Duodenal mucosa (tissue), 2 donors: ENCODE measurements around the gene TCF7L1.

ENCODE experiments used
- H3K27ac ChIP-seq: one replicate; pipeline ENCODE4 v1.7.0; 2013; ENCODE audit warnings: low read depth, low read length
- H3K27me3 ChIP-seq, 2 donors: one replicate each; pipeline ENCODE4 v1.7.0; 2013; ENCODE audit warnings: low read length in 2 of 2, control low read depth in 1 of 2; ENCODE audit not compliant: insufficient read depth in 2 of 2, control insufficient read depth in 1 of 2
- H3K36me3 ChIP-seq, 2 donors: one replicate each; pipeline ENCODE4 v1.7.0; 2013; ENCODE audit warnings: low read length in 2 of 2, control low read depth in 1 of 2; ENCODE audit not compliant: insufficient read depth in 2 of 2, control insufficient read depth in 1 of 2
- H3K4me1 ChIP-seq, 2 donors: one replicate each; pipeline ENCODE4 v1.7.0; 2013; ENCODE audit warnings: low read length in 2 of 2, control low read depth in 1 of 2; ENCODE audit not compliant: insufficient read depth in 2 of 2, control insufficient read depth in 1 of 2
- H3K4me3 ChIP-seq, 2 donors: one replicate each; pipeline ENCODE4 v1.7.0; 2013; ENCODE audit warnings: low read length in 2 of 2, low read depth in 1 of 2
- H3K9ac ChIP-seq, 2 donors: one replicate each; pipeline ENCODE4 v1.7.0; 2013; ENCODE audit warnings: low read length in 2 of 2, low read depth in 1 of 2
- H3K9me3 ChIP-seq, 2 donors: one replicate each; pipeline ENCODE4 v1.7.0; 2013; ENCODE audit warnings: low read length in 2 of 2, control low read depth in 1 of 2; ENCODE audit not compliant: control insufficient read depth in 1 of 2

TCF7L1 gene

DNA sequence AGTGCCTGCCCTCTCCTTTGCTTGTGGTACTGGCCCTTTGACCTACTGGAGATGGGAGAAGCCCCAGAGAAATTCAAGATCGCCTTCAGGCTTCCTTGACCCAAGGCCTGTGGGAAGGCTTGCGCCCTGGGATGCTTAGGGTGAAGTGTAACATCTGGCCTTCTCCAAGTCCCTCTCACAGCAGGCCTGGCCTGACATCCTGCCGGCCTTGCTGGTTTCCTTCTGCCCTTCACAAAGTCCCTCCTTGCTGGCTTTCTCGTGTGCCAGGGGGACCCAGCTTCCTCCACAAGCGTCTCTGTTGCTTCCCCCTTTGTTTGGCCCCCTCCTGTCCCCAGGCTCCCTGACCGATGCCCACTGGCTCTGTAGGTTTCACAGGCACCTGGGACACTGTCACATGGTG, 26.4 kb downstream of the TCF7L1 start:
- no peak overlapping the region for H3K9ac ChIP-seq
- H3K4me1 ChIP-seq, result peaks cover 0 to 4% of the 10 kb centered on the region in 2 donors
- H3K9me3 ChIP-seq, result no peaks in the 10 kb centered on the region
- no peak overlapping the region for H3K4me3 ChIP-seq
- no peaks in the 10 kb centered on the region for H3K36me3 ChIP-seq
- H3K27ac ChIP-seq, result no peak overlapping the region
- no peaks in the 10 kb centered on the region for H3K27me3 ChIP-seq

DNA sequence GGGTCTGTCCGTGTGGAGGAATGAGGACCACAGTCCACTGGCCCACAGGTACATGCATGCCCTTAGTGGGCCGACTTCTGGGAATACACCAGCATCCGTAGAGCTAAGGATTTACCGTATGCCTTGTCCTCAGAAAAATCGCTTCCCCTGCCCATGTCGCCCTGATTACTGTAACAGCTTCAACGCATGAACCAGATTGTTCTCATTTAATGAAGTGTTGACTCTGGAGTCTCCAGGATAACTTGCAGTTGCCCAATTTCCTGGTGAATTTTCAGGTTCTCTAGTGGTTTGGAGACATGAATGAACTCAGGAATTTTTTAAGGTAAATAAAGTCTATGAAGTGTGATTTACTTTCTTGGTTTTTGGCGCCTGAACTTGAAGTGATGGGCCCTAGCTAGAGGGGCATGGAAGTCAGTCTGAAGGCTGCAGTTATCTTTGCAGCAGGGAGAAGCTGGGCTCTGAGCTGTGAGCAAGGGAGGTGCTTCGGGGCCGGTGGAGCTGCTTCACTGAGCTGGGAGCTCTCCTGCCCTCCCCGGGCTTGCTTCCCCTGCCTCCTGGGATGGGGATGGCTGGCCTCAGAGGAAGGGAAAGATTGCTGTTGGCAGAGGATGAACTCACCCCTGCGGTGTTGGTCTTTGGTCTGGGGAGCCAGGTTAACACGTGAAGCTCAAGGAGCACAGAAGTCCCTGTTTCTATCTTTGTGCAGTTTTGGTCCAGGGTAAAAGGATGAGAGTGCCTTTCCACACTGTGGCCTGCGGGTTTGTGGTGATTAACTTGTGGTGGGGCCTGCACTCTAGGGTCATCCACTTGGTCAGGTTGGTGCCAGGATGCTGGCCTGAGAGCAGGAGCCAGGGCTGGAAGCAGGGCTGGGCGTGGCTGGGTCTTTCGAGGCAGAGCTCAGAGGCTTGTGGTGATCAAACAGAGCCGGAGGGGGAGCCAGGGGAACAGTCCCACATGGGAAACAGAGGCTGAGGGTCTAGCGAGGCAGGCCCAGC, 28.1 kb downstream of the TCF7L1 start:
- Histone ChIP-seq H3K4me3 (no peak overlapping the region), H3K9me3 (no peaks in the 10 kb centered on the region), H3K36me3 (no peaks in the 10 kb centered on the region), H3K27ac (no peak overlapping the region), H3K9ac (no peak overlapping the region), H3K4me1 (peaks cover 0 to 1% of the 10 kb centered on the region in 2 donors), H3K27me3 (no peaks in the 10 kb centered on the region)

GRCh38 chr2:85162746-85163301, 29.6 kb downstream of the TCF7L1 start:
- Histone ChIP-seq H3K36me3 (no peaks in the 10 kb centered on the region), H3K4me3 (no peak overlapping the region), H3K4me1 (no peaks in the 10 kb centered on the region), H3K27ac (no peak overlapping the region), H3K9ac (no peak overlapping the region), H3K27me3 (no peaks in the 10 kb centered on the region), H3K9me3 (no peaks in the 10 kb centered on the region)

DNA sequence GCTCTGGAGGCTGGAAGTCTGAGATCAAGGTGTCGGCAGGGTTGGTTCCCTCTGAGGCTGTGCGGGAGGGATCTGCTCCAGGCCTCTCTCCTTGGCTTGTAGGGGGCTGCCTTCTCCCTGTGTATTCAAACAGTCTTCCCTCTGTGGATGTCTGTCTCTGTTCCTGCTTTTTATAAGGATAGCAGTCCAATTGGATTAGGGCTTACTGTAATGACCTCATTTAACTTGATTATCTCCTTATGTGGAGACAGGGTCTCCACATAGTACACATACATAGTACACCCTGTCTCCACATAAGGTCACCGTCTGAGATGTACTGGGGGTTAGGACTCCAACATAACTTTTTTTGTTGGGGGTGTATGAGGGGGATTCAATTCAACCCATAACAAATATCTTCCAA, 30.5 kb downstream of the TCF7L1 start:
- no peaks in the 10 kb centered on the region for H3K36me3 ChIP-seq
- no peaks in the 10 kb centered on the region for H3K27me3 ChIP-seq
- no peaks in the 10 kb centered on the region for H3K4me1 ChIP-seq
- no peak overlapping the region for H3K27ac ChIP-seq
- H3K9ac ChIP-seq, result no peak overlapping the region
- H3K4me3 ChIP-seq, result no peak overlapping the region
- H3K9me3 ChIP-seq, result no peaks in the 10 kb centered on the region

- Histone ChIP-seq H3K4me3 (no peak overlapping the region), H3K36me3 (no peaks in the 10 kb centered on the region), H3K9ac (no peak overlapping the region), H3K4me1 (no peaks in the 10 kb centered on the region), H3K27ac (no peak overlapping the region), H3K9me3 (no peaks in the 10 kb centered on the region), H3K27me3 (no peaks in the 10 kb centered on the region)
Observed at GRCh38 chr2:85164145-85164569, 31.0 kb downstream of the TCF7L1 start.

DNA sequence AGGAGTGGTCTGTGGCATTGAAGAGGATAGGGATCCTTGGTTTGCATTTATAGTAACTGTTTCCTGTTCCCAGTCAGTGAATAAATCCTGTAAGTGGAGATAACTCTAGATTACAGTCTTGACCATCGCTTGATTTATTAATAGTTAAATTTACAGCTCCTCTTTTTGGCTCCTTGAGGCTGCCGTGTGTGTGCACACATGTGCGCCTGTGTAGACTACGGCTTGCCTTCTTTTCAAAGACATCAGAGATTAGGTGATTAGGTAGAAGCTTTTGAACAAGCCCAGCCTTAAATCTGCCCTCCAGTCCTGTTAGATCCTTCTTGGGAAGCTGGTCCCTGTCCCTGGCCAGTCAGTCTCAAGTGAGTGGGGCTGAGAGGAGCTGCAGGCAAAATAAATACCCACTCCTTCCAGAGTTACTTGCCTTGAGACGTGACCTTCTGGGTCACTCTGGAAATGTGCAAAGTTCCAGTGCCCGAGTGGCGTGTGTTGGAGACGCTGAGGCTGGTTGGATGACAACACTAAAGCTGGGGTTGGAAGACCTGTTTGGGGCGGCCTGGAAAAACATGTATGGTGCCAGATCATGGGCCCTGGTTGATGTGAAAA, 32.0 kb downstream of the TCF7L1 start:
- H3K36me3 ChIP-seq, result no peaks in the 10 kb centered on the region
- H3K9me3 ChIP-seq, result no peaks in the 10 kb centered on the region
- H3K27ac ChIP-seq, result no peak overlapping the region
- no peaks in the 10 kb centered on the region for H3K27me3 ChIP-seq
- H3K4me3 ChIP-seq, result no peak overlapping the region
- H3K4me1 ChIP-seq, result no peaks in the 10 kb centered on the region
- no peak overlapping the region for H3K9ac ChIP-seq

- no peak overlapping the region for H3K4me3 ChIP-seq
- H3K9me3 ChIP-seq, result no peaks in the 10 kb centered on the region
- no peaks in the 10 kb centered on the region for H3K36me3 ChIP-seq
- H3K27me3 ChIP-seq, result no peaks in the 10 kb centered on the region
- no peaks in the 10 kb centered on the region for H3K4me1 ChIP-seq
- no peak overlapping the region for H3K27ac ChIP-seq
- H3K9ac ChIP-seq, result no peak overlapping the region
Observed at GRCh38 chr2:85166021-85166420, 32.8 kb downstream of the TCF7L1 start.

DNA sequence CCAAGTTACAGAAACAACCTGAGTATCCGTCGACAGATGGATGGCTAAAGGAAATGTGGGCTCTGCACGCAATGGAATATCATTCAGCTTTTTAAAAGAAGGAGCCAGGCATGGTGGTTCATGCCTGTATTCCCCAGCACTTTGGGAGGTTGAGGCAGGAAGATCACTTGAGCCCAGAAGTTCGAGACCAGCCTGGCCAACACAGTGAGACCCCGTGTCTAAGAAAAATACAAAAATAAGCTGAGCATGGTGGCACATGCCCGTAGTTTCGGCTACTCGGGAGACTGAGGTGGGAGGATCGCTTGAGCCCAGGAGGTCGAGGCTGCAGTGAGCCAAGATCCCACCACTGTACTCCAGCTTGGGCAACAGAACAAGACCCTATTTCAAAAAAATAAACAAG, 34.3 kb downstream of the TCF7L1 start:
- no peaks in the 10 kb centered on the region for H3K27me3 ChIP-seq
- H3K27ac ChIP-seq, result no peak overlapping the region
- no peaks in the 10 kb centered on the region for H3K9me3 ChIP-seq
- no peak overlapping the region for H3K4me3 ChIP-seq
- no peak overlapping the region for H3K9ac ChIP-seq
- no peaks in the 10 kb centered on the region for H3K36me3 ChIP-seq
- H3K4me1 ChIP-seq, result no peaks in the 10 kb centered on the region

GRCh38 chr2:85168942-85169341, 35.8 kb downstream of the TCF7L1 start:
- Histone ChIP-seq H3K4me3 (no peak overlapping the region), H3K27me3 (no peaks in the 10 kb centered on the region), H3K9ac (no peak overlapping the region), H3K27ac (no peak overlapping the region), H3K9me3 (no peaks in the 10 kb centered on the region), H3K36me3 (no peaks in the 10 kb centered on the region), H3K4me1 (no peaks in the 10 kb centered on the region)

- Histone ChIP-seq H3K9me3 (no peaks in the 10 kb centered on the region), H3K9ac (no peak overlapping the region), H3K4me3 (no peak overlapping the region), H3K27ac (no peak overlapping the region), H3K4me1 (no peaks in the 10 kb centered on the region), H3K27me3 (no peaks in the 10 kb centered on the region), H3K36me3 (no peaks in the 10 kb centered on the region)
Observed at GRCh38 chr2:85169581-85169980, 36.4 kb downstream of the TCF7L1 start.
